Neural cell (in vitro differentiated cells): ENCODE measurements around the gene B4GALNT3. TPM values are rescaled to one million over a fixed set of nuclear protein-coding genes. Genes with fewer than 3 reads are reported as not detected.

Source experiments
- H2AFZ ChIP-seq: fragments of 200-600, 300-800 bp; sonication (generic), shearing (Covaris generic); 2 replicates; pipeline ENCODE4 v1.6.0; 2014; ENCODE audit warnings: low read depth, mild to moderate bottlenecking, antibody characterized with exemption, low read length, moderate library complexity
- H3F3A ChIP-seq: fragments of 200-600 bp; shearing (Covaris generic); 2 replicates; pipeline ENCODE4 v1.6.1; 2016; ENCODE audit warnings: mild to moderate bottlenecking, moderate library complexity, mixed read lengths, antibody characterized with exemption, low read length; ENCODE audit not compliant: insufficient read depth, poor library complexity, severe bottlenecking
- H3K27ac ChIP-seq: fragments of 200-600, 300-800 bp; sonication (generic), shearing (Covaris generic); 2 replicates; pipeline ENCODE4 v1.5.1; 2014; ENCODE audit warnings: mild to moderate bottlenecking, low read length, moderate library complexity
- H3K27me3 ChIP-seq: fragments of 300-800, 200-600 bp; sonication (generic), shearing (Covaris generic); 2 replicates; pipeline ENCODE4 v1.6.0; 2014; ENCODE audit warnings: mild to moderate bottlenecking, low read depth, low read length, moderate library complexity; ENCODE audit not compliant: insufficient read depth
- H3K36me3 ChIP-seq: fragments of 300-800, 200-600 bp; sonication (generic), shearing (Covaris generic); 2 replicates; pipeline ENCODE4 v1.5.1; 2014; ENCODE audit warnings: mild to moderate bottlenecking, antibody characterized with exemption, low read length, moderate library complexity; ENCODE audit not compliant: insufficient read depth
- H3K4me2 ChIP-seq: fragments of 300-800, 200-600 bp; sonication (generic), shearing (Covaris generic); 2 replicates; pipeline ENCODE4 v1.6.0; 2014; ENCODE audit warnings: mild to moderate bottlenecking, low read length
- H3K4me3 ChIP-seq: fragments of 300-800, 200-600 bp; sonication (generic), shearing (Covaris generic); 2 replicates; pipeline ENCODE4 v1.5.1; 2014; ENCODE audit warnings: mild to moderate bottlenecking, low read length, moderate library complexity
- H3K79me2 ChIP-seq: fragments of 200-600 bp; shearing (Covaris generic); replicated peaks from 2 replicates; pipeline ENCODE4 v1.6.0; 2014; ENCODE audit warnings: mild to moderate bottlenecking, low read length, moderate library complexity; ENCODE audit not compliant: insufficient read depth
- H3K9ac ChIP-seq: fragments of 300-800, 200-600 bp; sonication (generic), shearing (Covaris generic); 2 replicates; pipeline ENCODE4 v1.6.1; 2016; ENCODE audit warnings: mild to moderate bottlenecking, low read length, mixed read lengths
- H3K9me2 ChIP-seq: fragments of 200-600 bp; shearing (Covaris generic); 2 replicates; pipeline ENCODE4 v1.6.1; 2016; ENCODE audit warnings: mild to moderate bottlenecking, low read length, mixed read lengths; ENCODE audit not compliant: insufficient read depth
- H3K9me3 ChIP-seq: fragments of 200-600, 300-800 bp; sonication (generic), shearing (Covaris generic); 2 replicates; pipeline ENCODE4 v1.6.1; 2016; ENCODE audit warnings: mild to moderate bottlenecking, mixed run types, low read length, moderate library complexity, mixed read lengths
- H4K20me1 ChIP-seq: fragments of 200-600 bp; shearing (Covaris generic); 2 replicates; pipeline ENCODE4 v1.6.1; 2016; ENCODE audit warnings: mild to moderate bottlenecking, mixed run types; ENCODE audit not compliant: insufficient read depth
- EP300 ChIP-seq: fragments of 450-650 bp; conservative IDR thresholded peaks from 2 replicates; pipeline ENCODE4 v1.6.1; 2014; ENCODE audit warnings: antibody characterized with exemption, mild to moderate bottlenecking, moderate library complexity; ENCODE audit not compliant: poor library complexity, severe bottlenecking
- EZH2 ChIP-seq: fragments of 200-600, 300-800 bp; shearing (Covaris generic), sonication (generic); IDR thresholded peaks from 2 replicates; pipeline ENCODE4 v1.6.1; 2014; ENCODE audit warnings: antibody characterized with exemption, low read length, borderline replicate concordance, mild to moderate bottlenecking; ENCODE audit not compliant: insufficient read depth, poor library complexity, severe bottlenecking
- MXI1 ChIP-seq: fragments of 450-650 bp; conservative IDR thresholded peaks from 2 replicates; pipeline ENCODE4 v1.6.1; 2014; ENCODE audit warnings: antibody characterized with exemption, mild to moderate bottlenecking; ENCODE audit not compliant: poor library complexity, severe bottlenecking
- POLR2AphosphoS5 ChIP-seq: IDR thresholded peaks from 2 replicates; pipeline ENCODE4 v1.6.1; 2012
- RAD21 ChIP-seq: fragments of 450-650 bp; conservative IDR thresholded peaks from 2 replicates; pipeline ENCODE4 v1.6.1; 2014; ENCODE audit warnings: antibody characterized with exemption, mild to moderate bottlenecking, moderate library complexity
- REST ChIP-seq: IDR thresholded peaks from 2 replicates; pipeline ENCODE4 v1.6.1; 2012; ENCODE audit warnings: borderline replicate concordance
- SMC3 ChIP-seq: fragments of 450-650 bp; conservative IDR thresholded peaks from 2 replicates; pipeline ENCODE4 v1.6.1; 2014; ENCODE audit warnings: antibody characterized with exemption, mild to moderate bottlenecking, moderate library complexity; ENCODE audit not compliant: poor library complexity
- TAF1 ChIP-seq: IDR thresholded peaks from 2 replicates; pipeline ENCODE4 v1.6.1; 2012; ENCODE audit warnings: low read depth
- polyA plus RNA-seq: library from polyadenylated mRNA; depleted of rRNA; stranded (reverse); fragments of >200 nt; gene quantifications from 2 replicates; pipeline ENCODE4 v1.2.3, GENCODE V29; 2014
- TF ChIP-seq, protein P1 (sequence below): fragments of 450-650 bp; IDR thresholded peaks from 2 replicates; pipeline ENCODE4 v1.5.1; 2014; ENCODE audit warnings: antibody characterized with exemption, mild to moderate bottlenecking, moderate library complexity; ENCODE audit not compliant: poor library complexity, severe bottlenecking

Gene B4GALNT3
- polyA plus RNA-seq, 1 donor from 2014 or later: 6.7 TPM

DNA sequence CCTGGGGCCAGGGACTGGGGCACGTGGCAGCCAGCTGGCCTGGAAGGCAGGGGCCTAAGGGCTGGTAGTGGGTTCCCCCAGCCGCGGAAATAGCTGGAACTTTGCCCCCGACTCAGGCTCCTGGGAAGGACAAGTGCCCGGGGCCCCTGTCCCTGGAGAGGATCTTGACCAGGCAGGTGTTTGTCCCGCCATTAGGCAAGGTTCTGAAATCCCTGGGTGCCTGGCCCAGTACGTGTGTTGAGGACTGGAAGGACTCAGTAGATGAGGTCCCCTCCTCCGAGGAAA, 94.2 kb downstream of the B4GALNT3 start:
- H2AFZ ChIP-seq: no peak overlapping the region
- H3K9ac ChIP-seq: no peak overlapping the region
- H3K27me3 ChIP-seq: no peaks in the 10 kb centered on the region
- no peaks in the 10 kb centered on the region for H3K9me3 ChIP-seq
- no peaks in the 10 kb centered on the region for H3K9me2 ChIP-seq
- H4K20me1 ChIP-seq: no peaks in the 10 kb centered on the region
- H3K79me2 ChIP-seq: no peaks in the 10 kb centered on the region
- no peak overlapping the region for H3K27ac ChIP-seq
- no peak overlapping the region for H3K4me2 ChIP-seq
- TF ChIP-seq TAF1 (no peak), EZH2 (no peak), MXI1 (no peak), REST (no peak), SMC3 (no peak), RAD21 (no peak), EP300 (no peak), POLR2AphosphoS5 (no peak)
- TF ChIP-seq, protein P1, sequence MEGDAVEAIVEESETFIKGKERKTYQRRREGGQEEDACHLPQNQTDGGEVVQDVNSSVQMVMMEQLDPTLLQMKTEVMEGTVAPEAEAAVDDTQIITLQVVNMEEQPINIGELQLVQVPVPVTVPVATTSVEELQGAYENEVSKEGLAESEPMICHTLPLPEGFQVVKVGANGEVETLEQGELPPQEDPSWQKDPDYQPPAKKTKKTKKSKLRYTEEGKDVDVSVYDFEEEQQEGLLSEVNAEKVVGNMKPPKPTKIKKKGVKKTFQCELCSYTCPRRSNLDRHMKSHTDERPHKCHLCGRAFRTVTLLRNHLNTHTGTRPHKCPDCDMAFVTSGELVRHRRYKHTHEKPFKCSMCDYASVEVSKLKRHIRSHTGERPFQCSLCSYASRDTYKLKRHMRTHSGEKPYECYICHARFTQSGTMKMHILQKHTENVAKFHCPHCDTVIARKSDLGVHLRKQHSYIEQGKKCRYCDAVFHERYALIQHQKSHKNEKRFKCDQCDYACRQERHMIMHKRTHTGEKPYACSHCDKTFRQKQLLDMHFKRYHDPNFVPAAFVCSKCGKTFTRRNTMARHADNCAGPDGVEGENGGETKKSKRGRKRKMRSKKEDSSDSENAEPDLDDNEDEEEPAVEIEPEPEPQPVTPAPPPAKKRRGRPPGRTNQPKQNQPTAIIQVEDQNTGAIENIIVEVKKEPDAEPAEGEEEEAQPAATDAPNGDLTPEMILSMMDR: no peak
- H3K36me3 ChIP-seq: no peaks in the 10 kb centered on the region
- no peaks in the 10 kb centered on the region for H3F3A ChIP-seq
- H3K4me3 ChIP-seq: no peak overlapping the region

DNA sequence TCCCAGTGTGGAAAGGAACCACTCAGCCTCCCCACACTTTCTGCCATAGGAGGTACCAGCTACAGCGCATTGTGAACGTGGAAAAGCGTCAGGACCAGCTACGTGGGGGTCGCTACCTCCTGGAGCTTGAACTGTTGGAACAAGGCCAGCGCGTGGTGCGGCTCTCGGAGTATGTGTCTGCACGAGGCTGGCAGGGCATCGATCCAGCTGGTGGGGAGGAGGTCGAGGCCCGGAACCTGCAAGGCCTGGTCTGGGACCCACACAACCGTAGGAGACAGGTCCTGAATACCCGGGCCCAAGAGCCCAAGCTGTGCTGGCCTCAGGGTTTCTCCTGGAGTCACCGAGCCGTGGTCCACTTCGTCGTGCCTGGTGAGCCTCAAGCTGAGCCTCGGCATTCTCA, 96.8 kb downstream of the B4GALNT3 start:
- no peaks in the 10 kb centered on the region for H3K36me3 ChIP-seq
- H3K4me3 ChIP-seq: no peak overlapping the region
- H3F3A ChIP-seq: no peaks in the 10 kb centered on the region
- no peaks in the 10 kb centered on the region for H3K27me3 ChIP-seq
- no peaks in the 10 kb centered on the region for H4K20me1 ChIP-seq
- no peaks in the 10 kb centered on the region for H3K9me3 ChIP-seq
- H3K27ac ChIP-seq: no peak overlapping the region
- no peak overlapping the region for H3K9ac ChIP-seq
- TF ChIP-seq POLR2AphosphoS5 (no peak), EP300 (no peak), SMC3 (no peak), REST (no peak), MXI1 (no peak), RAD21 (no peak), EZH2 (no peak), TAF1 (no peak)
- TF ChIP-seq, protein P1: no peak
- H3K9me2 ChIP-seq: no peaks in the 10 kb centered on the region
- H3K79me2 ChIP-seq: no peaks in the 10 kb centered on the region
- no peak overlapping the region for H2AFZ ChIP-seq
- no peak overlapping the region for H3K4me2 ChIP-seq
